ENCODE measurements around the gene PNPLA7. TPM values are rescaled to one million over a fixed set of nuclear protein-coding genes. Genes with fewer than 3 reads are reported as not detected.

Gene PNPLA7
- total RNA-seq, 4 donors from 2014 or later: 10.1 to 23.6 (median 11.6) TPM

DNA sequence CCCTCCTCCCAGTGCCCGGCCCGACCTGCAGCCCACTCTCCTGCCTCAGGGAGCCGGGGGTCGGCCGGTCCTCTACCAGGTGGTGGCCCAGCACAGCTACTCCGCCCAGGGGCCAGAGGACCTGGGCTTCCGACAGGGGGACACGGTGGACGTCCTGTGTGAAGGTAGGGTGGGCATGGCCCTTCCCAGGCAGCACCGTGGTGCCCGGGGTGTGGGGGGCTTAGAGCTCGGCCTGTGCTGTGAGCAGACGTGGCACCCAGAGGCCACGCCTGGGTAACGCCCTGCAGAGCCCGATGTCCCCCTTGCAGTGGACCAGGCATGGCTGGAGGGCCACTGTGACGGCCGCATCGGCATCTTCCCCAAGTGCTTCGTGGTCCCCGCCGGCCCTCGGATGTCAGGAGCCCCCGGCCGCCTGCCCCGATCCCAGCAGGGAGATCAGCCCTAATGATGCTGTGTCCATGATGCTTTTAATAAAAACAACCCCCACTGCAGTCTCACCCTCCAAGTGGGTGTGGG is 116.2 kb downstream of the PNPLA7 start:
- Histone ChIP-seq H3K4me1 (peaks cover 0 to 27% of the 10 kb centered on the region in 2 donors), H3K27me3 (no peaks in the 10 kb centered on the region), H3K36me3 (no peaks in the 10 kb centered on the region), H3K9me3 (no peaks in the 10 kb centered on the region), H3K4me3 (replicated peaks in 1 of 3) (no peak overlapping the region), H3K27ac (no peak overlapping the region)
- TF ChIP-seq, protein P1, sequence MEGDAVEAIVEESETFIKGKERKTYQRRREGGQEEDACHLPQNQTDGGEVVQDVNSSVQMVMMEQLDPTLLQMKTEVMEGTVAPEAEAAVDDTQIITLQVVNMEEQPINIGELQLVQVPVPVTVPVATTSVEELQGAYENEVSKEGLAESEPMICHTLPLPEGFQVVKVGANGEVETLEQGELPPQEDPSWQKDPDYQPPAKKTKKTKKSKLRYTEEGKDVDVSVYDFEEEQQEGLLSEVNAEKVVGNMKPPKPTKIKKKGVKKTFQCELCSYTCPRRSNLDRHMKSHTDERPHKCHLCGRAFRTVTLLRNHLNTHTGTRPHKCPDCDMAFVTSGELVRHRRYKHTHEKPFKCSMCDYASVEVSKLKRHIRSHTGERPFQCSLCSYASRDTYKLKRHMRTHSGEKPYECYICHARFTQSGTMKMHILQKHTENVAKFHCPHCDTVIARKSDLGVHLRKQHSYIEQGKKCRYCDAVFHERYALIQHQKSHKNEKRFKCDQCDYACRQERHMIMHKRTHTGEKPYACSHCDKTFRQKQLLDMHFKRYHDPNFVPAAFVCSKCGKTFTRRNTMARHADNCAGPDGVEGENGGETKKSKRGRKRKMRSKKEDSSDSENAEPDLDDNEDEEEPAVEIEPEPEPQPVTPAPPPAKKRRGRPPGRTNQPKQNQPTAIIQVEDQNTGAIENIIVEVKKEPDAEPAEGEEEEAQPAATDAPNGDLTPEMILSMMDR (IDR thresholded peaks at IDR 0.05): no peak
- TF ChIP-seq POLR2A (IDR thresholded peaks at IDR 0.05): no peak
- no peak for DNase-seq
- intact Hi-C loops (cut with DNase I): no loop called here
- WGBS, 2 donors: 88 to 93% methylated on average over 3 to 9 of the region's 26 CpGs

DNA sequence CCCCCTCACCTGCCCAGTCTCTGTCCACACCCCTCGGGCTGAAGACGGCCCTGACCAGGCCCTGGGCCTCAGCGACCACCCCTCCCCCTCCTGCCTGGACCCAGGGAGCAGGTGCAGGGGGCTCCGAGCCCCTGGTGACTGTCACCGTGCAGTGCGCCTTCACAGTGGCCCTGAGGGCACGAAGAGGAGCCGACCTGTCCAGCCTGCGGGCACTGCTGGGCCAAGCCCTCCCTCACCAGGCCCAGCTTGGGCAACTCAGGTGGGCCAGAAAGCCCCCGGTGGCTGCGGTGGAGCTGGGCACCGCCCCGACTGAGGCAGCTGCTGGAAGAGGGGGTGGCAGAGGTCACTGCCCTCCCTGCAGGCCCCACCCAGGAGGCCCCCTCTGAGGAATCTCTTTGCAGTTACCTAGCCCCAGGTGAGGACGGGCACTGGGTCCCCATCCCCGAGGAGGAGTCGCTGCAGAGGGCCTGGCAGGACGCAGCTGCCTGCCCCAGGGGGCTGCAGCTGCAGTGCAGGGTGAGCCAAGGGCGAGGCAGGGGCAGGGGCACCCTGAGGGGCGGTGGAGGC is 116.8 kb downstream of the PNPLA7 start:
- no peaks in the 10 kb centered on the region for H3K9me3 ChIP-seq
- no peaks in the 10 kb centered on the region for H3K27me3 ChIP-seq
- intact Hi-C loops (cut with DNase I): no loop called here
- H3K4me1 ChIP-seq: peaks cover 0 to 27% of the 10 kb centered on the region in 2 donors
- H3K36me3 ChIP-seq: no peaks in the 10 kb centered on the region
- no peak overlapping the region for H3K27ac ChIP-seq
- WGBS, 2 donors: 80% methylated on average over 2 of the region's 19 CpGs; no CpG with 5 or more reads in 1 of the 2 donors
- no peak overlapping the region for H3K4me3 ChIP-seq (replicated peaks in 1 of 3)
- TF ChIP-seq, protein P1 (IDR thresholded peaks at IDR 0.05): no peak
- TF ChIP-seq POLR2A (IDR thresholded peaks at IDR 0.05): no peak
- no peak for DNase-seq

DNA sequence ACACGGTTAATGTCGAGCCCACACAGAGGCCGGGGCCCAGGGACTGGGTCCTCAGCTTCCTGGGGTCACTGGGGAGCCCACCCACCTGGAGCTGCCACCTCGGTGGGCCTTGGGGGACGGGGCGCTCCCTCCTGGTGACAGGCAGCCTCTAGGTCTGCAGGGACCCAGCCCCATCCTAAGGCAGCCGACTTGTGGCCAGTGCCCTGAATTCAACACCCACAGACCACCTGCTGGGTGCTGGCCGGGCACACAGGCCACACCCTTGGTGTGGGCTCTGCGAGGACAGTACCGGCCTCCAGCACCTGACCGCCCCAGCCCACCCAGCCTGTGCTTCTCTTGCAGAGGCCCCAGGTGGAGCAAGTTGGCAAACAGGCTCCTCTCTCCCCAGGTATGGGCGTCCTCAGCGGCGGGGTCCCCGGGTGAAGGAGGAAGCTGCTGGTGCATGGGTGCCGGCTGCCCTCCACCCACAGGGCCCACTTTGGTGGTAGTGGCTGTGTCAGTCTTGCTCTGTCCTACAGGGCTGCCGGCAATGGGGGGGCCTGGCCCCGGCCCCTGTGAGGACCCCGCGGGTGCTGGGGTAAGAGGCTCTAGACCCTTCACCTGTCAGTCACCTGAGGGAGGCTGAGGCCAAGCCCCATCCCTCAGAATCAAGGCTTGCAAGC is 117.4 kb downstream of the PNPLA7 start:
- Histone ChIP-seq H3K4me1 (peaks cover 0 to 23% of the 10 kb centered on the region in 2 donors), H3K36me3 (no peaks in the 10 kb centered on the region), H3K27me3 (no peaks in the 10 kb centered on the region), H3K27ac (no peak overlapping the region), H3K9me3 (no peaks in the 10 kb centered on the region), H3K4me3 (replicated peaks in 1 of 3) (no peak overlapping the region)
- 70 to 86% methylated on average over 4 to 16 of the region's 20 CpGs for WGBS, 2 donors
- TF ChIP-seq, protein P1 (IDR thresholded peaks at IDR 0.05): no peak
- TF ChIP-seq POLR2A (IDR thresholded peaks at IDR 0.05): no peak
- DNase-seq: no peak
- intact Hi-C loops (cut with DNase I): no loop called here

DNA sequence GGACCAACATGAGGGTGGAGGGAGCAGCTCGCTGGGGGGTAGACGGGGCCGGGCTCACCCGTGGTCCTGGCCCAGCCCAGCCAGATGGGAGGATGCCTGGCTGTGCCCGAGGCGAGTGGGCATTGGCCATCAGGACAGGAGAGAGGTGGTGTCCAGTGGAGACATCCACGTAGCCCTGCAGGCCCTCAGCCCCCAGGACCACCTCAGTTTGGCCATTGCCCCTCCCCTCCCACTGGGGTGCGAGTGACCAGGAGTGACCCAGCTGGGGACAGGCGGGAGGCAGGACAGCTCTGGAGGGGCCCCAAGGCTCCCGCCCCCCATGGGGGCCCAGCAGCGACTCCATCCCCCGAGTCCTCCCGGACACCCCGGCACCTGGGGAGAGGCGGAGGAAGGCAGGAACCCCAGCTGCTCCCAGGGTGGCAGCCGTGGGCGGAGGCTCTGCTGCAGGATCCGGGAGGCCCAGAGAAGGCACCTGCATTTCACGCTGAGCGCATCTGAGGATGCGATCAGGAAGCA is 118.7 kb downstream of the PNPLA7 start:
- H3K4me3 ChIP-seq (replicated peaks in 1 of 3): no peak overlapping the region
- no peak overlapping the region for H3K27ac ChIP-seq
- intact Hi-C loops (cut with DNase I): no loop called here
- H3K36me3 ChIP-seq: no peaks in the 10 kb centered on the region
- DNase-seq: no peak
- TF ChIP-seq POLR2A (IDR thresholded peaks at IDR 0.05): no peak
- TF ChIP-seq, protein P1 (IDR thresholded peaks at IDR 0.05): no peak
- no peaks in the 10 kb centered on the region for H3K27me3 ChIP-seq
- WGBS, 2 donors: 77 to 86% methylated on average over 5 to 10 of the region's 21 CpGs
- H3K4me1 ChIP-seq: peaks cover 0 to 10% of the 10 kb centered on the region in 2 donors
- H3K9me3 ChIP-seq: no peaks in the 10 kb centered on the region

All from thyroid gland (tissue), 4 donors.